Measurements from ENCODE around the gene CTH.

GRCh38 chr1:70429757-70430156 is 18.7 kb downstream of the CTH start:
- TF ChIP-seq POLR2A (IDR thresholded peaks at IDR 0.05): no peak
- no peak for TF ChIP-seq CTCF (IDR thresholded peaks at IDR 0.05)
